ENCODE data around the gene ANKS1A.
A peak's percentile ranks its signal among the peaks of the same experiment; 100 is the strongest.
"Not testable (repeated sequence)": the region's sequence is repeated elsewhere in the genome, so short reads cannot be mapped to it uniquely, and the experiment has no call there.

The ANKS1A gene

DNA sequence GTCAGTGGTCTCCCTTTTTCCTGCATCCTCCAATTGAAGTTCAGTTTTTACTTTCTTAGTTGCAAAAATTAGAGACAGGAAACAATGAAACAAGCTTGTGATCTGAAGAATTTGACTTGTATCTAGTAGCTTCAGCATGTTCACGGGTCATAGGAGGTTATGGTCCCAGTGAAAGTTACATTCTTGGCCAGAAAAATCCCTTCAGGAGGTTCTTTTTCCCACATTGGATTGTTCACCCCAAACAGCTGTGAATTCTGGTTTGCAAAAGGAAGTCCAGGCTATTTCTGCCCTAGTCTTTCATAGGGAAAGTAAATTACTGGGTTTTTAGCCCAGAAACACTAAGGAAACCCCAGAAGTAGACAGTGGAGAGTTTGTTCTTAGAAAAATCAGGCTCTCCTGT lies 8.1 kb downstream of the ANKS1A start:
- Mint-ChIP-seq H3K4me1 (peaks cover 4% of the 10 kb centered on the region), H3K36me3 (ENCODE audit: low read depth) (no peaks in the 10 kb centered on the region), H3K4me3 (no peak overlapping the region), H3K27ac (no peak overlapping the region), H3K9me3 (no peaks in the 10 kb centered on the region), H3K27me3 (no peaks in the 10 kb centered on the region)
- DNase-seq (no peak), ATAC-seq (no peak)

DNA sequence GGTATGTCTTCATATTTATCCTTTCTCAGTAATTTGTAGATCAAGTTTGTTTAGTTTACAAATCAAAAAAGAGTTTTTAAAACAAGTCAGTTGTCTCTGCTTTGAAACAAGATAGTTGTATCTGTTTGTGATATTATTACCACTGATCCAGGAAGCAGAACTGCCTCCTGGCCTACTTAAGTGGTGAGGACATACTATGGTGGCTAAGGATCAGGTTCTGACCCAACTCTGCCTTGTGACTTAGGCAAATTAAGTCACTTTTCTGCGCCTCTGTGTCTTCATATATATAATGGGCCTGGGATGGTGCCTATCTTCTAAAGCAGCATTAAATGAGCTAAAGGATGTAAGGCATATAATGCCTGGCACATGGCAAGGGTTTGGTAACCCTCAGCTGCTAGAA lies 8.7 kb downstream of the ANKS1A start:
- ATAC-seq = no peak
- Mint-ChIP-seq H3K4me3 (no peak overlapping the region), H3K9me3 (no peaks in the 10 kb centered on the region), H3K27ac (no peak overlapping the region), H3K27me3 (no peaks in the 10 kb centered on the region), H3K4me1 (peaks cover 4% of the 10 kb centered on the region), H3K36me3 (ENCODE audit: low read depth) (no peaks in the 10 kb centered on the region)
- no peak for DNase-seq

- not testable (repeated sequence) for H3K4me3 Mint-ChIP-seq; H3K27me3 Mint-ChIP-seq; H3K27ac Mint-ChIP-seq; H3K36me3 Mint-ChIP-seq (ENCODE audit: low read depth); ATAC-seq; H3K4me1 Mint-ChIP-seq; DNase-seq; H3K9me3 Mint-ChIP-seq
Observed at GRCh38 chr6:34899748-34900147, 10.7 kb downstream of the ANKS1A start.

DNA sequence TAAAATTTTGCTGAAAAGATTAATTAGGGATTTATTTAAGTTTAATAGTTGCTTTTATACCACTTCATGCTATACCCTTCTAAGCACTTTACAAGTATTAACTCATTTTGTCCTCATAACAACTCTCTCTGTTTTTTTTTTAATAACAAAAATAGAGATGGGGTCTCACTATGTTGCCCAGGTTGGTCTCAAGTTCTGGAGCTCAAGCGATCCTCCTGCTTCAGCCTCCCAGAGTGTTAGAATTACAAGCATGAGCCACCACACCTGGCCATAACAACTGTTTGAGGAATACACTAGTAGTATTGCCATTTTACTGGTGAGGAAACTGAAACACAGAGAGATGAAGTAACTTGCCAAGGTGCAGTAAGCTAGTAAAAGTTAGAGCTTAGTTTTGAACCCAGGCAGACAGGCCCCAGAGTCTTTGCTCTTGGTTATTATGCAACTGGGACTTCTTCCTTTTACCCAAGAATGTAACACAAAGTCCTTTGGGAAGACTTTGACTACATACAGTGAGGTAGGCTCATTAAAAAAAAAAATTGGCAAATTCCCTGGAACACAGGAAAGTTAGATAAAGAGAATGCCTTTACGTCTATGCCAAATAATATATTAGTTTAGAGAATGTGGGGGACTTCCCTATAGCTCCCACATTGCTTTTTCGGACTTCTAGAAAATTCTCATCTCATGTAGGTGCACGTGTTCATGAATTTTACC lies 11.4 kb downstream of the ANKS1A start:
- H3K27me3 Mint-ChIP-seq = no peaks in the 10 kb centered on the region

GRCh38 chr6:34901930-34902329 lies 12.9 kb downstream of the ANKS1A start:
- Mint-ChIP-seq H3K27ac (no peak overlapping the region), H3K27me3 (no peaks in the 10 kb centered on the region), H3K36me3 (ENCODE audit: low read depth) (no peaks in the 10 kb centered on the region), H3K9me3 (no peaks in the 10 kb centered on the region), H3K4me1 (peaks cover 5% of the 10 kb centered on the region), H3K4me3 (no peak overlapping the region)
- ATAC-seq = no peak
- no peak for DNase-seq

More for the DNA sequence above, 11.4 kb downstream of the ANKS1A start:
- DNase-seq (no peak), ATAC-seq (no peak)
- no peaks in the 10 kb centered on the region for H3K36me3 Mint-ChIP-seq (ENCODE audit: low read depth)
- H3K4me3 Mint-ChIP-seq = no peak overlapping the region
- H3K9me3 Mint-ChIP-seq = no peaks in the 10 kb centered on the region
- peaks cover 5% of the 10 kb centered on the region for H3K4me1 Mint-ChIP-seq
- no peak overlapping the region for H3K27ac Mint-ChIP-seq

DNA sequence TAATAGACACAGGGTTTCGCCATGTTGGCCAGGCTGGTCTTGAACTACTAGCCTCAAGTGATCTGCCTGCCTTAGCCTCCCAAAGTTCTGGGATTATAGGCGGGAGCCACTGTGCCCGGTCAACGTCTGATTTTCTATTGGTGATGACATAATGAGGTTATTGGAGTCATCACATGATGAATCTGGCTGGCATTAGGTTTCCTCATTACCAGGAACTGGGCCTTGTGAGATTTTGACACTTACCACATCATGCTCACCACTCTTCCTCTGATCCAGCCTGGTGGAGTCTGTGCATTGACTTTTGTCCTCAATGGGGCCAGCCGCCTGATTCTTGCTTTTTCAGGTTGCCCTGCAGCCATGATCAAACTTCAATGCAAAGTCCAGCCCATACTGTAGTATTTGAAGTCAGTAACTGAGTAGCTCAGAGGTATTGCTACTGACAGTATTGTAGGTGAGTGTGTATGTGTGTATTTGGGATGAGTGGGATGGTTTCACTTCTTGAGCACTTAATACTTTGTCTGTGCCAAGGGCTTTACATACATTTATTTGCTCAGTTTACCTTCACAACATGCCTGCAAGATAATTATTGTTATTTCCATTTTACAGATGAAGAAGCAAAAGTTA lies 16.0 kb downstream of the ANKS1A start:
- Mint-ChIP-seq H3K36me3 (ENCODE audit: low read depth) (no peaks in the 10 kb centered on the region), H3K27me3 (no peaks in the 10 kb centered on the region), H3K9me3 (no peaks in the 10 kb centered on the region), H3K4me3 (no peak overlapping the region), H3K4me1 (peaks cover 5% of the 10 kb centered on the region), H3K27ac (no peak overlapping the region)
- ATAC-seq (no peak), DNase-seq (no peak)

DNA sequence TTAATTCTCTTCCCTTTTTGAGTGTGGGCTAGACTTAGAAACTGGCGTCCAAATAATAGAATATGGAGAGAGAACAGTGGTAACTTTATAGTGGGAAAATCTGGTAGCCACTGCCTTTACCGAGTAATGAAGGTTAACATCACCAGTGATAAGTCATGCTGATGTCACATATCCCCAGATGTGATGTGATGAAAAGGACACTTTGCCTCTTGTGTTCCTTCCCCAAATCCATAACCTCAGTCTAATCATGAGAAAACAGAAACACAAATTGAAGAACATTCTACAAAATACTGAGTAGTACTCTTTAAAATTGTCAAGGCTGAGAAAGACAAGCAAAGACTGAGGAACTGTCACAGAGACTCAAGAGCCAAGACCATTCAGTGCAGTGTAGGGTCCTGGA lies 17.8 kb downstream of the ANKS1A start:
- Mint-ChIP-seq H3K4me1 (peaks cover 7% of the 10 kb centered on the region), H3K27ac (no peak overlapping the region), H3K36me3 (ENCODE audit: low read depth) (no peaks in the 10 kb centered on the region), H3K4me3 (no peak overlapping the region), H3K27me3 (peaks cover 2% of the 10 kb centered on the region), H3K9me3 (no peaks in the 10 kb centered on the region)
- ATAC-seq (no peak), DNase-seq (no peak)

DNA sequence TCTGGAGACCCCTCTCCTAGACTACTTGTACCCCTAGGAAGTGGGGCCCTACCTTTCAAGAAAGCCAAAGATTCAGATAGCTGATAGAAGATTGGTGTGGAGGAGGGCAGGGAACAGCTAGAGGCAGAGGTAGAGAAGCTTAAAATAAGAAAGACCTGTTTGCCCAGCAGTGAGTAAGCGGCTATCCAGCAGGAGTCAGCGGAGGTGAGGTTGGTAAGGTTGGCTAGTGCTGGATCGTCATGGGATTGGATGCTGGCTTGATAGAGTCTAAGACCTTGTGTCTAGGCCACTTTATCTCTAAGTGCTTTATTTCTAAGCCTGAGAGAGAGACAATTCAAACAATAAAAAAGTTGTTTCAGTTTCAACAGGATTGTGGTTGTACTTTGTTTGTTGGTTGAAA lies 19.1 kb downstream of the ANKS1A start:
- Mint-ChIP-seq H3K9me3 (no peaks in the 10 kb centered on the region), H3K27ac (no peak overlapping the region), H3K36me3 (ENCODE audit: low read depth) (no peaks in the 10 kb centered on the region), H3K4me3 (no peak overlapping the region), H3K27me3 (peaks cover 2% of the 10 kb centered on the region), H3K4me1 (peaks cover 20% of the 10 kb centered on the region)
- DNase-seq (no peak), ATAC-seq (no peak)

- peaks cover 2% of the 10 kb centered on the region for H3K27me3 Mint-ChIP-seq
- DNase-seq = no peak
- no peak overlapping the region for H3K4me3 Mint-ChIP-seq
- H3K36me3 Mint-ChIP-seq (ENCODE audit: low read depth) = no peaks in the 10 kb centered on the region
- no peaks in the 10 kb centered on the region for H3K9me3 Mint-ChIP-seq
- H3K4me1 Mint-ChIP-seq = peaks cover 26% of the 10 kb centered on the region
- no peak for ATAC-seq
- no peak overlapping the region for H3K27ac Mint-ChIP-seq
Observed at GRCh38 chr6:34909320-34909883, 20.3 kb downstream of the ANKS1A start.

GRCh38 chr6:34911822-34912221 lies 22.8 kb downstream of the ANKS1A start:
- Mint-ChIP-seq H3K27ac (no peak overlapping the region), H3K4me1 (peaks cover 23% of the 10 kb centered on the region), H3K9me3 (no peaks in the 10 kb centered on the region), H3K4me3 (no peak overlapping the region), H3K36me3 (ENCODE audit: low read depth) (no peaks in the 10 kb centered on the region), H3K27me3 (peaks cover 2% of the 10 kb centered on the region)
- no peak for DNase-seq
- ATAC-seq = no peak

GRCh38 chr6:34912715-34913464 lies 23.8 kb downstream of the ANKS1A start:
- Mint-ChIP-seq H3K27me3 (peaks cover 2% of the 10 kb centered on the region), H3K27ac (peak overlapping the region; percentile 73), H3K36me3 (ENCODE audit: low read depth) (peaks cover under 1% of the 10 kb centered on the region), H3K4me3 (no peak overlapping the region), H3K4me1 (peaks cover 23% of the 10 kb centered on the region), H3K9me3 (no peaks in the 10 kb centered on the region)
- DNase-seq (peak; percentile 10), ATAC-seq (peak; percentile 94)

DNA sequence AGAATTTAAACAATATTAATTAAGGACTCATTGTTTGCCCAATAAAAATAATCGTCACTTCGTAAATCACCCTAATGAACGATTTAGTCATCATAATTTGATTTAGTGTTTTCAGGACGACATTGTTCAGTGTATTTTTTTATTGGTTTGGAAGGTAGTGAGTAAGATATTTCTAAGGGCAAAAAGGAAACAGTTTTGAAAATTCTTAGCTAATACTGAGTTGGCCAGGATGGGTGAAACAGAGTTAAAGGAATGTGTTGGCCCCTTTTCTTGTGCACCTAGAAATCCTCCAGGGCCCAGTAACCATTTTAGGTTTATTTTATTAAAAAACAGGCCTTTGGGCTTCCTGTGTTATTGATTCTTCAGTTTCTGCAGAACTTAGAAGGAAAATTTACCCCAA lies 25.3 kb downstream of the ANKS1A start:
- DNase-seq (no peak), ATAC-seq (no peak)
- Mint-ChIP-seq H3K27me3 (peaks cover 2% of the 10 kb centered on the region), H3K4me1 (peaks cover 23% of the 10 kb centered on the region), H3K9me3 (no peaks in the 10 kb centered on the region), H3K36me3 (ENCODE audit: low read depth) (peaks cover 5% of the 10 kb centered on the region), H3K4me3 (no peak overlapping the region), H3K27ac (no peak overlapping the region)

DNA sequence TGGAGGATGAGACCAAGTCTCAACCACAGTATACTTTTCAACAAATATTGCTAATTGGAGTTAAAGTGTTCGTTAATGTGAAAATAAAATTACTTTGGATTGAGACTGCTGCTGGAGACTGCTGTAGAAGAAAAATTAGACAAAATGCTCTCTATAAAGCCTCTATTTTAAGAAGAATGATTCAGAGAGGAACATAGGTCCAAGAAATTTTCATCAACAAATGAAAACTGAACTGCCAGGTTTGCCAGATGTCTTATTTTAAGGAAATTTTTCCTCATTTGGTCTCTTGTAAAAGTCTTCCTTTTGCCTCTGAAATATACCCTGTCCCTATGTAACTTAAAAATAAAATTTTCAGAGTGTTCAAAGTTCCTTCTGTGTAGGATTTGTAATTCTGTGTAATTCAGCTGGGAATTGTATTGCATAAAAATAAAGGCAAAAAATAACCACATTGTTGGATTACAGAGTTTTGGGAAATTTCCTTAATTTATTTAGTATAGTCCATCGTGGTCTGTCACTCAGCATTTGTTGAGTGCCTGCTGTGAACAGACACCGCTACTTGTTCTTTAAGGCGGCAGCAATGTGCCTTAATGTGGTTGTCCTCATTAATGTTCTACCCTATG lies 27.4 kb downstream of the ANKS1A start:
- no peak for DNase-seq
- Mint-ChIP-seq H3K27ac (no peak overlapping the region), H3K27me3 (peaks cover under 1% of the 10 kb centered on the region), H3K4me3 (no peak overlapping the region), H3K4me1 (peaks cover 22% of the 10 kb centered on the region), H3K9me3 (no peaks in the 10 kb centered on the region), H3K36me3 (ENCODE audit: low read depth) (peaks cover 5% of the 10 kb centered on the region)
- ATAC-seq = no peak

DNA sequence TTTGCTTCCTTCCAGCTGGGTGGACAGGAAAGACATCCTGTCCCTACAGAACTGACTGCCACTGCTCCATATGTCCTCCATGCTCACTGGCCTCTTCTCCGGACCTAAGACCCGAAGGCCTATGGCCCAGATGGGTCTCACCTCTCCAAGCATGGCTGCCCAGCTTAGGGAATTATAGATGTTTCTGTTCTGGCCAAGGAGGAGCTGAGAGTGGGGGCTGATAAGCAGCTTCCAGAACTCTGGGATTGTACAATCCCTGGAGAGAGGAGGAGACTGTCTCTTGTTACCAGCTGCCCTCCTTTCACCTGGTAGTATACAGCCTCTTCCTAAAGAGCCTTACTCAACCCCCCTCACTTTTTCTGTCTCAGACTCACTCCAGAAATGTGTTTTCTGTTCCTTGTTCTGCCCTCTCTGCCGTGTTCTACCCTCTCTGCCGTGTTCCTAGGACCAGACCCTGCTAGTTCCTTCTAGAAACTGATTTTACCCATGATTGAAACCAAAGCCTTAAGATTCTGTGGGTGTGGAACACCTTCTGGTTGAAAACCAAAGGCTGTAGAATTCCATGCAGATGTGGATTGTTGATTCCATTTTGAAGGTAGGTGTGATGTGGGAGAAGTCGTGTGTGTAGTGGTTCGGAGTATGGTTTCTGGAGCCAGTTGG lies 28.7 kb downstream of the ANKS1A start:
- Mint-ChIP-seq H3K4me3 (no peak overlapping the region), H3K27ac (no peak overlapping the region), H3K27me3 (no peaks in the 10 kb centered on the region), H3K4me1 (peaks cover 14% of the 10 kb centered on the region), H3K36me3 (ENCODE audit: low read depth) (peaks cover 5% of the 10 kb centered on the region), H3K9me3 (no peaks in the 10 kb centered on the region)
- ATAC-seq (no peak), DNase-seq (no peak)

All from activated naive CD8-positive, alpha-beta T cell treated with anti-CD3 and anti-CD28 coated beads, Interleukin-2, amount 50 U/mL, for 24 hours (primary cell).